WTC11 (cell line): ENCODE results near the gene PABPN1L. TPM values are rescaled to one million over a fixed set of nuclear protein-coding genes. Genes with fewer than 3 reads are reported as not detected.

Experiments used
- ATAC-seq: fragments of 200-7000 bp; cut with Tn5 transposase; 2 replicates; pipeline ENCODE4 v1.10.0; 2021; ENCODE audit warnings: mild to moderate bottlenecking, moderate library complexity
- CTCF ChIA-PET: fragments of 300-600 bp; sonication (Branson Sonifier 250); formaldehyde crosslinking; loops from one replicate; lab custom pipeline; 2021; ENCODE audit warnings: antibody characterized with exemption; lab: Charles Lee
- POLR2A ChIA-PET: fragments of 350-600 bp; sonication (Branson Sonifier 250); formaldehyde crosslinking; loops from one replicate; lab custom pipeline; 2021; ENCODE audit warnings: antibody characterized with exemption; lab: Charles Lee
- DNase-seq: peaks from one replicate; pipeline ENCODE4 v3.0.0; 2021; ENCODE audit warnings: low spot score
- H3K27ac Mint-ChIP-seq: 2 replicates; pipeline ENCODE4 v1.8.0; 2021; ENCODE audit warnings: mixed read lengths
- H3K27me3 Mint-ChIP-seq: 2 replicates; pipeline ENCODE4 v1.8.0; 2021; ENCODE audit warnings: low read depth, mild to moderate bottlenecking, moderate library complexity, mixed read lengths
- H3K36me3 Mint-ChIP-seq: 2 replicates; pipeline ENCODE4 v1.8.0; 2021; ENCODE audit warnings: mixed read lengths
- H3K4me1 Mint-ChIP-seq: 2 replicates; pipeline ENCODE4 v1.8.0; 2022; ENCODE audit warnings: mixed read lengths
- H3K4me3 Mint-ChIP-seq: 2 replicates; pipeline ENCODE4 v1.8.0; 2021; ENCODE audit warnings: mild to moderate bottlenecking, moderate library complexity, mixed read lengths
- H3K9me3 Mint-ChIP-seq: 2 replicates; pipeline ENCODE4 v1.8.0; 2021; ENCODE audit warnings: mixed read lengths
- CTCF ChIP-seq: fragments of 200-600 bp; IDR thresholded peaks from 2 replicates; pipeline ENCODE4 v1.8.0; 2022; ENCODE audit warnings: antibody characterized with exemption
- IRF2 ChIP-seq: sonication (generic); formaldehyde crosslinking; IDR thresholded peaks from 2 replicates; pipeline ENCODE4 v1.8.0; 2022; ENCODE audit warnings: low read depth, missing genetic modification reagents, borderline replicate concordance
- JUN ChIP-seq: sonication (generic); formaldehyde crosslinking; IDR thresholded peaks from 2 replicates; pipeline ENCODE4 v1.8.0; 2023; ENCODE audit warnings: mild to moderate bottlenecking, missing genetic modification reagents
- MAX ChIP-seq: sonication (generic); formaldehyde crosslinking; IDR thresholded peaks from 2 replicates; pipeline ENCODE4 v1.8.0; 2022; ENCODE audit warnings: mild to moderate bottlenecking, missing genetic modification reagents
- OVOL2 ChIP-seq: fragments of 250-450 bp; sonication (Bioruptor Pico); IDR thresholded peaks from 2 replicates; pipeline ENCODE4 v1.9.0; 2021; ENCODE audit warnings: mild to moderate bottlenecking, borderline replicate concordance
- PREB ChIP-seq: sonication (generic); formaldehyde crosslinking; IDR thresholded peaks from 2 replicates; pipeline ENCODE4 v1.8.1; 2022; ENCODE audit warnings: mild to moderate bottlenecking, missing genetic modification reagents, moderate library complexity, borderline replicate concordance
- PRRX2 ChIP-seq: fragments of 250-450 bp; sonication (Bioruptor Pico); IDR thresholded peaks from 2 replicates; pipeline ENCODE4 v1.8.0; 2021; ENCODE audit warnings: mild to moderate bottlenecking
- TEAD4 ChIP-seq: sonication (generic); formaldehyde crosslinking; IDR thresholded peaks from 2 replicates; pipeline ENCODE4 v1.8.0; 2022; ENCODE audit warnings: mild to moderate bottlenecking, missing genetic modification reagents
- ZNF219 ChIP-seq: sonication (generic); formaldehyde crosslinking; IDR thresholded peaks from 2 replicates; pipeline ENCODE4 v1.8.0; 2023; ENCODE audit warnings: missing genetic modification reagents, mild to moderate bottlenecking, borderline replicate concordance
- ZNF232 ChIP-seq: sonication (generic); formaldehyde crosslinking; IDR thresholded peaks from 2 replicates; pipeline ENCODE4 v1.8.0; 2022; ENCODE audit warnings: mild to moderate bottlenecking, missing genetic modification reagents
- ZNF281 ChIP-seq: sonication (generic); formaldehyde crosslinking; IDR thresholded peaks from 2 replicates; pipeline ENCODE4 v1.8.0; 2023; ENCODE audit warnings: mild to moderate bottlenecking, missing genetic modification reagents
- ZNF425 ChIP-seq: fragments of 250-450 bp; sonication (Bioruptor Pico); conservative IDR thresholded peaks from 2 replicates; pipeline ENCODE4 v1.9.0; 2021; ENCODE audit warnings: mild to moderate bottlenecking
- ZNF532 ChIP-seq: fragments of 250-450 bp; sonication (Bioruptor Pico); IDR thresholded peaks from 2 replicates; pipeline ENCODE4 v1.9.0; 2021; ENCODE audit warnings: mild to moderate bottlenecking, borderline replicate concordance
- total RNA-seq: library from RNA; stranded (reverse); gene quantifications from 3 replicates; pipeline ENCODE4 v1.2.3, GENCODE V29; 2021
- TF ChIP-seq, protein P1 (sequence below): sonication (generic); formaldehyde crosslinking; conservative IDR thresholded peaks from 2 replicates; pipeline ENCODE4 v1.8.1; 2023; ENCODE audit warnings: mild to moderate bottlenecking, low read depth, missing genetic modification reagents, moderate library complexity

Gene PABPN1L
- total RNA-seq, 1 experiment from 2014 or later: not detected

DNA sequence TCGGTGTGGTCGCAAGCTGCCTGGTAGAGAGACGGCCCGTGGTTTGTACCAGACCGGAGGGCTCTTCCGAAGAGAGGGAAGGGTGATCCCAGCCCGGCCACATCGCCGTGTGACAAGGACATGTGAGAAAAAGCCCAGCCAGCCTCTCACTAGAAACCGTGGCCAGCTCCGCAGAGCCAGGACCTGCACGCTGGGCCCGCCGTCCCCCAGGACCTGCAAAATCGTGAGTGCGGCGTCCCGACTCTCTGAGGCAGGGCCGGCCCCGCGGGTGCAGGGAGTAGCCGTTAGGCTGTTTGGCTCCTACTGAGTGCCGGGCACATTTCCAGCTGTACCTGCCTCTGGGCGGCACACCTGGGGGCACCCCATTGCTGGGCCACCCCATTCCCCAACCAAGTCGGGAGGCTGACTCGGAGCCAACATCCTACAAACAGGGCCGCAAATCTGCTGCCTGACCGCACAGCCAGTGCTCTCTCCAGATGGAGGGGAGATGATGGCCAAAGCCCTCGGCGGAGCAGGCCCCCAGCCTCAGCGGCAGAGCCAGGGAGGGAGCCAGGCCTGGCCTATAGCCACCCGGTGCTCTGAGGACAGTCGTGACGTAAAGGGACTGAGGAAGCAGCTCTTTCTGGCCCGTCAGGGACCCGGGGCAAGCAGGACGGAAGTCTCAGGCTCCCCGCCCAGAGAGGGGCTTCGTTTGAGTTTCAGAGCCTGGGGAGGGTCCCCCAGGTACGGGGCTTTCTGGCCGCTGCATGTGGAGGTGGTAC is 33.6 kb upstream of the PABPN1L start:
- POLR2A ChIA-PET: interaction anchor here (0.6 kb wide), 1 partner anchor 592 kb away, joined by 9 read pairs; no protein-coding TSS in a partner anchor
- Mint-ChIP-seq H3K9me3 (no peaks in the 10 kb centered on the region), H3K4me1 (no peaks in the 10 kb centered on the region), H3K36me3 (no peaks in the 10 kb centered on the region), H3K27ac (no peak overlapping the region), H3K27me3 (no peaks in the 10 kb centered on the region), H3K4me3 (no peak overlapping the region)
- CTCF ChIA-PET: interaction anchor here (0.7 to 2.4 kb wide), 2 partner anchors 163 to 267 kb away, joined by 3 to 11 read pairs; no protein-coding TSS in a partner anchor
- no peak for TF ChIP-seq PREB (CRISPR knock-in tag)
- TF ChIP-seq MAX (CRISPR knock-in tag): no peak
- TF ChIP-seq OVOL2 (CRISPR knock-in tag): no peak
- TF ChIP-seq ZNF281: no peak
- TF ChIP-seq ZNF232 (CRISPR knock-in tag): no peak
- TF ChIP-seq, protein P1, sequence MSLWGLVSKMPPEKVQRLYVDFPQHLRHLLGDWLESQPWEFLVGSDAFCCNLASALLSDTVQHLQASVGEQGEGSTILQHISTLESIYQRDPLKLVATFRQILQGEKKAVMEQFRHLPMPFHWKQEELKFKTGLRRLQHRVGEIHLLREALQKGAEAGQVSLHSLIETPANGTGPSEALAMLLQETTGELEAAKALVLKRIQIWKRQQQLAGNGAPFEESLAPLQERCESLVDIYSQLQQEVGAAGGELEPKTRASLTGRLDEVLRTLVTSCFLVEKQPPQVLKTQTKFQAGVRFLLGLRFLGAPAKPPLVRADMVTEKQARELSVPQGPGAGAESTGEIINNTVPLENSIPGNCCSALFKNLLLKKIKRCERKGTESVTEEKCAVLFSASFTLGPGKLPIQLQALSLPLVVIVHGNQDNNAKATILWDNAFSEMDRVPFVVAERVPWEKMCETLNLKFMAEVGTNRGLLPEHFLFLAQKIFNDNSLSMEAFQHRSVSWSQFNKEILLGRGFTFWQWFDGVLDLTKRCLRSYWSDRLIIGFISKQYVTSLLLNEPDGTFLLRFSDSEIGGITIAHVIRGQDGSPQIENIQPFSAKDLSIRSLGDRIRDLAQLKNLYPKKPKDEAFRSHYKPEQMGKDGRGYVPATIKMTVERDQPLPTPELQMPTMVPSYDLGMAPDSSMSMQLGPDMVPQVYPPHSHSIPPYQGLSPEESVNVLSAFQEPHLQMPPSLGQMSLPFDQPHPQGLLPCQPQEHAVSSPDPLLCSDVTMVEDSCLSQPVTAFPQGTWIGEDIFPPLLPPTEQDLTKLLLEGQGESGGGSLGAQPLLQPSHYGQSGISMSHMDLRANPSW (CRISPR knock-in tag): no peak
- no peak for TF ChIP-seq ZNF532 (CRISPR knock-in tag)
- ATAC-seq (no peak), DNase-seq (no peak)

DNA sequence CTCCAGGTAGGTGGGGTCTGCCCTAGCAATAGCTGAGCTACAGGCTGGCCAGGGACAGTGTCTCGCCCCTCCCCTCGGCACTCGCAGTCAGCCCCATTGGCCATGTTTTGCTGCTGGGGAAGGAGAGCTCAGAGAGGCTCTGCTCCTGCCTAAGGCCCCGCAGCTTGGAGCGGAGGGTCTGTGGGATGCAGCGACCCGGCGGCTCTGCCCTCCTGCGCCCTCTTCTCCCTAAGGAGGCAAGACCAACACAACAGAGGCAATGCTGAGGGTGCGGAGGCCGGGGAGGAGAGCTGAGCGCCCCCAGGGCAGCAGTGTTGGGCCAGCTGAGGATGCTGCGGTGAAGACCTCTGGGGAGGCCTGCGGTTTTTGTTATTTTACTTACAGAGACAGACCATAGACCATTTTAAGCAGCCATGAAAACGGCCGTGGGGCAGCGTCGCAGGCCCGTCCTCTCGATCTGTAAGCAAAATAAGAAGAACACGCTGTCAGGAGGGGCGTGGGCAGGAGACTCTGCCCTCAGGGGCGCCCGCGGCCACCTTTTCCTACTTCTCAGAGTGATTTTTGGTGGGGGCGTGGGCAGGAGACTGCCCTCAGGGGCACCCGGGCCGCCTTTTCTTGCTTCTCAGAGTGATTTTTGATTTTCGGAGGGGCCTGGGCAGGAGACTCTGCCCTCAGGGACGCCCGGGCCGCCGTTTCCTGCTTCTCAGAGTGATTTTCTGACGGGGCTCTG is 31.4 kb upstream of the PABPN1L start:
- ATAC-seq: no peak
- H3K27ac Mint-ChIP-seq: no peak overlapping the region
- POLR2A ChIA-PET: no interaction called here
- CTCF ChIA-PET: interaction anchor here (0.6 to 1.0 kb wide), 2 partner anchors 9 to 160 kb away, joined by 3 read pairs; no protein-coding TSS in a partner anchor
- DNase-seq: no peak
- no peaks in the 10 kb centered on the region for H3K27me3 Mint-ChIP-seq
- H3K36me3 Mint-ChIP-seq: no peaks in the 10 kb centered on the region
- no peak overlapping the region for H3K4me3 Mint-ChIP-seq
- H3K4me1 Mint-ChIP-seq: no peaks in the 10 kb centered on the region
- H3K9me3 Mint-ChIP-seq: no peaks in the 10 kb centered on the region
- TF ChIP-seq JUN (no peak), IRF2 (CRISPR knock-in tag) (no peak), ZNF219 (CRISPR knock-in tag) (no peak), CTCF (no peak), ZNF425 (CRISPR knock-in tag) (no peak), TEAD4 (CRISPR knock-in tag) (no peak), PRRX2 (CRISPR knock-in tag) (no peak)
